DND-41 (cell line): ENCODE measurements around the gene LTBR.

ENCODE experiments used
- ATAC-seq: fragments of 200-7000 bp; cut with Tn5 transposase; 3 replicates; pipeline ENCODE4 v1.9.1; 2021; ENCODE audit warnings: low read depth; ENCODE audit not compliant: insufficient read depth
- DNase-seq: peaks from one replicate; pipeline ENCODE4 v3.0.0-alpha.2; 2020
- H2AFZ ChIP-seq: 2 replicates; pipeline ENCODE4 v1.6.0; 2012; ENCODE audit warnings: low read depth, low read length
- H3K27ac ChIP-seq: 2 replicates; pipeline ENCODE4 v1.5.1; 2012; ENCODE audit warnings: low read length, inconsistent platforms
- H3K27me3 ChIP-seq: fragments of 200-600 bp; sonication (generic); 2 replicates; pipeline ENCODE4 v1.6.0; 2012; ENCODE audit warnings: low read length, mild to moderate bottlenecking, inconsistent platforms; ENCODE audit not compliant: insufficient read depth, poor library complexity
- H3K36me3 ChIP-seq: 2 replicates; pipeline ENCODE4 v1.5.1; 2012; ENCODE audit warnings: low read length, inconsistent platforms; ENCODE audit not compliant: insufficient read depth
- H3K4me1 ChIP-seq: 2 replicates; pipeline ENCODE4 v1.5.1; 2012; ENCODE audit warnings: mild to moderate bottlenecking, low read length; ENCODE audit not compliant: insufficient read depth
- H3K4me2 ChIP-seq: 2 replicates; pipeline ENCODE4 v1.6.0; 2012; ENCODE audit warnings: mild to moderate bottlenecking, moderate library complexity, low read length, inconsistent platforms; ENCODE audit not compliant: insufficient read depth
- H3K4me3 ChIP-seq, 2 experiments: fragments of 200-600 bp in 1 of 2; shearing (Covaris generic) in 1 of 2; 2 replicates each; pipeline ENCODE4 v1.5.1; 2012 to 2016; ENCODE audit warnings: inconsistent platforms in 2 of 2, low read length in 2 of 2, mild to moderate bottlenecking in 2 of 2, low read depth in 1 of 2, moderate library complexity in 1 of 2
- H3K79me2 ChIP-seq: 2 replicates; pipeline ENCODE4 v1.6.0; 2012; ENCODE audit warnings: low read length, inconsistent platforms; ENCODE audit not compliant: insufficient read depth
- H3K9ac ChIP-seq: 2 replicates; pipeline ENCODE4 v1.6.0; 2012; ENCODE audit warnings: low read depth, mild to moderate bottlenecking, inconsistent platforms, low read length, moderate library complexity
- H3K9me3 ChIP-seq: 2 replicates; pipeline ENCODE4 v1.5.1; 2012; ENCODE audit warnings: low read length, moderate library complexity, mild to moderate bottlenecking, inconsistent platforms; ENCODE audit not compliant: insufficient read depth, severe bottlenecking
- H4K20me1 ChIP-seq: 2 replicates; pipeline ENCODE4 v1.6.0; 2012; ENCODE audit warnings: low read length; ENCODE audit not compliant: insufficient read depth
- EZH2 ChIP-seq: IDR thresholded peaks from 3 replicates; pipeline ENCODE4 v1.6.1; 2012; ENCODE audit warnings: borderline replicate concordance, low read depth, mild to moderate bottlenecking, moderate library complexity, low read length, inconsistent platforms; ENCODE audit not compliant: severe bottlenecking
- TF ChIP-seq, protein P1 (sequence below): IDR thresholded peaks from 2 replicates; pipeline ENCODE4 v1.5.1; 2012; ENCODE audit warnings: borderline replicate concordance, low read length, moderate library complexity, mild to moderate bottlenecking; ENCODE audit not compliant: poor library complexity, severe bottlenecking; ENCODE audit errors: extremely low read depth

Gene LTBR

GRCh38 chr12:6435961-6436715 is 52.2 kb downstream of the LTBR start:
- H3K4me1 ChIP-seq = no peaks in the 10 kb centered on the region
- H3K9me3 ChIP-seq = no peaks in the 10 kb centered on the region
- H3K27me3 ChIP-seq = no peaks in the 10 kb centered on the region
- no peak for ATAC-seq
- no peak overlapping the region for H2AFZ ChIP-seq
- H3K27ac ChIP-seq = no peak overlapping the region
- H3K4me2 ChIP-seq = no peak overlapping the region
- H4K20me1 ChIP-seq = no peaks in the 10 kb centered on the region
- TF ChIP-seq, protein P1, sequence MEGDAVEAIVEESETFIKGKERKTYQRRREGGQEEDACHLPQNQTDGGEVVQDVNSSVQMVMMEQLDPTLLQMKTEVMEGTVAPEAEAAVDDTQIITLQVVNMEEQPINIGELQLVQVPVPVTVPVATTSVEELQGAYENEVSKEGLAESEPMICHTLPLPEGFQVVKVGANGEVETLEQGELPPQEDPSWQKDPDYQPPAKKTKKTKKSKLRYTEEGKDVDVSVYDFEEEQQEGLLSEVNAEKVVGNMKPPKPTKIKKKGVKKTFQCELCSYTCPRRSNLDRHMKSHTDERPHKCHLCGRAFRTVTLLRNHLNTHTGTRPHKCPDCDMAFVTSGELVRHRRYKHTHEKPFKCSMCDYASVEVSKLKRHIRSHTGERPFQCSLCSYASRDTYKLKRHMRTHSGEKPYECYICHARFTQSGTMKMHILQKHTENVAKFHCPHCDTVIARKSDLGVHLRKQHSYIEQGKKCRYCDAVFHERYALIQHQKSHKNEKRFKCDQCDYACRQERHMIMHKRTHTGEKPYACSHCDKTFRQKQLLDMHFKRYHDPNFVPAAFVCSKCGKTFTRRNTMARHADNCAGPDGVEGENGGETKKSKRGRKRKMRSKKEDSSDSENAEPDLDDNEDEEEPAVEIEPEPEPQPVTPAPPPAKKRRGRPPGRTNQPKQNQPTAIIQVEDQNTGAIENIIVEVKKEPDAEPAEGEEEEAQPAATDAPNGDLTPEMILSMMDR = no peak
- H3K36me3 ChIP-seq = no peaks in the 10 kb centered on the region
- H3K9ac ChIP-seq = no peak overlapping the region
- no peak for DNase-seq
- no peaks in the 10 kb centered on the region for H3K79me2 ChIP-seq
- no peak overlapping the region for H3K4me3 ChIP-seq

DNA sequence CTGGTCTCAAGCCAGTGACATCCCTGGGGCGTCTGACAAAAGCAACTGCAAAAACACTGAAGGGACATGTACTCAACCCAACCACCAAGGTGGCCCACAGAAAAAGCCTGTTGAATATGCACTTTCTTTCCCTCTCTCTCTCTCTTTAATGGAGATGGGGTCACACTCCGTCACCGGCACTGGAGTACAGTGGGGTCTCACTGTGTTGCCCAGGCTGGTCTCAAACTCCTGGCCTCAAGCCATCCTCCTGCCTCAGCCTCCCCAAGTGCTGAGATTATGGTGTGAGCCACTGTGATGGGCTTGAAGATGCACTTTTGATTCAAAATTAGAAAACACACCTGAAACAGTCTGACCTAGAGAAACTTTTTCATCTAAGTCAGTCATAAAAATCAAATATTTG is 53.6 kb downstream of the LTBR start:
- H3K9ac ChIP-seq = no peak overlapping the region
- no peak overlapping the region for H3K4me2 ChIP-seq
- no peaks in the 10 kb centered on the region for H3K4me1 ChIP-seq
- no peak overlapping the region for H3K4me3 ChIP-seq
- TF ChIP-seq, protein P1 = no peak
- TF ChIP-seq EZH2 = no peak
- DNase-seq (no peak), ATAC-seq (no peak)
- no peaks in the 10 kb centered on the region for H4K20me1 ChIP-seq
- no peaks in the 10 kb centered on the region for H3K9me3 ChIP-seq
- H3K27ac ChIP-seq = no peak overlapping the region
- H3K27me3 ChIP-seq = no peaks in the 10 kb centered on the region
- no peaks in the 10 kb centered on the region for H3K36me3 ChIP-seq
- H2AFZ ChIP-seq = no peak overlapping the region
- no peaks in the 10 kb centered on the region for H3K79me2 ChIP-seq

DNA sequence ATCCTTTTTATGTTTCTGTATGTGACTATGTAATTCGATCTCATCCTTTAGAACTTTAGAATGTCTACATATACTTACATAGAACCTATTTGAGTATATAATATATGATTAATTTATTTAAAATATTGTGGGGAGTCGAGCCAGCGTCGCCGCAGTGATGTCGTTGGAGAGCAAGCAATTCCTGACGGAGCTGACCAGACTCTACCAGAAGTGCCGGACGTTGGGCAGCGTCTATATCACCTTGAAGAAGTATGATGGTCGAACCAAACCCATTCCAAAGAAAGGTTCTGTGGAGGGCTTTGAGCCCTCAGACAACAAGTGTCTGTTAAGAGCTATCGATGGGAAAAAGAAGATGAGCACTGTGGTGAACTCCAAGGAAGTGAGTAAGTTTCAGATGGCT is 54.4 kb downstream of the LTBR start:
- no peak overlapping the region for H3K9ac ChIP-seq
- no peak overlapping the region for H3K4me2 ChIP-seq
- ATAC-seq = no peak
- TF ChIP-seq, protein P1 = no peak
- no peak for TF ChIP-seq EZH2
- H3K27ac ChIP-seq = no peak overlapping the region
- no peaks in the 10 kb centered on the region for H3K36me3 ChIP-seq
- no peaks in the 10 kb centered on the region for H4K20me1 ChIP-seq
- DNase-seq = no peak
- H3K4me3 ChIP-seq = no peak overlapping the region
- no peaks in the 10 kb centered on the region for H3K79me2 ChIP-seq
- H3K27me3 ChIP-seq = no peaks in the 10 kb centered on the region
- H2AFZ ChIP-seq = no peak overlapping the region
- no peaks in the 10 kb centered on the region for H3K9me3 ChIP-seq
- H3K4me1 ChIP-seq = peaks cover 6% of the 10 kb centered on the region

DNA sequence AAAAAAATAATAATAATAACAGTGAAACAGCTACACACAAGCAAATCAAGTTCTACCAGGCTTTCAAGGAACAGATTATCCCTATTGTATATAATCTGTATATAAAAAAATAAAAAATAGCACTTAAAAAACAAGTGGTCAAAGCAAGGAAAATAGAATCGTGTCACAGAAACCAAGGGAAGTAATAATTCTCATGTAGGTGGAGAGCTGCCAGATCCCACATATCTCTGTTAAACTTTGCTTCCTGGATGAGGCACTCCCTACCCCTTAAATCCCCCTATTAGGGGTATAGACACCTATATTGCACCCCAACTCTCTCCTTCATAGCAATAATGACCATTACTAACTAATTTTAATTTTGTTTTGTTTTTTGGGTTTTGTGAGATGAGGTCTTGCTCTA is 56.4 kb downstream of the LTBR start:
- no peak overlapping the region for H2AFZ ChIP-seq
- H3K27ac ChIP-seq = no peak overlapping the region
- DNase-seq = no peak
- H3K27me3 ChIP-seq = no peaks in the 10 kb centered on the region
- no peaks in the 10 kb centered on the region for H4K20me1 ChIP-seq
- H3K4me3 ChIP-seq = no peak overlapping the region
- no peak overlapping the region for H3K9ac ChIP-seq
- no peaks in the 10 kb centered on the region for H3K79me2 ChIP-seq
- TF ChIP-seq, protein P1 = no peak
- TF ChIP-seq EZH2 = no peak
- H3K36me3 ChIP-seq = no peaks in the 10 kb centered on the region
- H3K4me2 ChIP-seq = no peak overlapping the region
- no peaks in the 10 kb centered on the region for H3K9me3 ChIP-seq
- H3K4me1 ChIP-seq = peaks cover 15% of the 10 kb centered on the region
- ATAC-seq = no peak
